GM12878 (cell line): ENCODE measurements around the gene SOX10. TPM values are rescaled to one million over a fixed set of nuclear protein-coding genes. Genes with fewer than 3 reads are reported as not detected.

Source experiments
- ATAC-seq: fragments of 200-7000 bp; cut with Tn5 transposase; 3 replicates; pipeline ENCODE4 v1.9.1; 2020; ENCODE audit warnings: mild to moderate bottlenecking, moderate library complexity
- BruUV-seq: library from RNA; stranded (reverse); fragments of 400-500 nt; replicated peaks from 2 replicates; lab custom pipeline; 2021; lab: Mats Ljungman, UMichigan
- CTCF ChIA-PET: fragments of 300-600 bp; sonication (Branson Sonifier 250); formaldehyde crosslinking; extraction: SDS; loops from one replicate; lab custom pipeline; 2021; ENCODE audit warnings: inconsistent platforms; lab: Yijun Ruan, JAX
- POLR2A ChIA-PET: fragments of 350-600 bp; formaldehyde crosslinking; extraction: SDS; loops from one replicate; lab custom pipeline; 2021; ENCODE audit warnings: inconsistent platforms; lab: Charles Lee
- RAD21 ChIA-PET: fragments of 300-600 bp; sonication (Branson Sonifier 250); formaldehyde crosslinking; loops from one replicate; lab custom pipeline; 2023; ENCODE audit warnings: antibody characterized with exemption; ENCODE audit not compliant: unreplicated experiment; lab: Charles Lee
- SMC1A ChIA-PET: fragments of 300-600 bp; sonication (Branson Sonifier 250); formaldehyde crosslinking; loops from one replicate; lab custom pipeline; 2023; ENCODE audit not compliant: unreplicated experiment, uncharacterized antibody; lab: Charles Lee
- DNase-seq: peaks from one replicate; pipeline ENCODE4 v3.0.0-alpha.2; 2011; ENCODE audit warnings: low read depth, low spot score
- FAIRE-seq: peaks from 3 replicates; lab custom pipeline; 2011; peaks lifted over from hg19 to GRCh38; lab: Jason Lieb, UNC
- H2AFZ ChIP-seq: 2 replicates; pipeline ENCODE4 v1.6.0; 2011; ENCODE audit warnings: low read depth, low read length, control low read depth; ENCODE audit not compliant: control insufficient read depth
- H3K27ac ChIP-seq: 2 replicates; pipeline ENCODE4 v1.5.1; 2011; ENCODE audit warnings: control low read depth; ENCODE audit not compliant: control insufficient read depth, insufficient read depth
- H3K27me3 ChIP-seq, 2 experiments: replicated peaks in 1 of 2; 2 replicates each; pipeline versions ENCODE4 v1.6.0 to v1.6.1; 2011; ENCODE audit warnings: low read length in 1 of 2; ENCODE audit not compliant: control insufficient read depth in 2 of 2, insufficient read depth in 2 of 2
- H3K36me3 ChIP-seq, 2 experiments: 2 replicates each; pipeline ENCODE4 v1.5.1; 2011; ENCODE audit warnings: low read length in 1 of 2; ENCODE audit not compliant: control insufficient read depth in 2 of 2, insufficient read depth in 2 of 2
- H3K4me1 ChIP-seq: 2 replicates; pipeline ENCODE4 v1.6.1; 2011; ENCODE audit warnings: mild to moderate bottlenecking, low read length, moderate library complexity, mixed read lengths; ENCODE audit not compliant: control insufficient read depth, insufficient read depth
- H3K4me2 ChIP-seq: 2 replicates; pipeline ENCODE4 v1.6.0; 2011; ENCODE audit warnings: control low read depth; ENCODE audit not compliant: control insufficient read depth, insufficient read depth
- H3K4me3 ChIP-seq: fragments of 200-600 bp; sonication (generic); 2 replicates; pipeline ENCODE4 v1.5.1; 2016
- H3K79me2 ChIP-seq: 2 replicates; pipeline ENCODE4 v1.6.0; 2011; ENCODE audit warnings: low read length; ENCODE audit not compliant: control insufficient read depth, insufficient read depth
- H3K9ac ChIP-seq: 2 replicates; pipeline ENCODE4 v1.8.0; 2011; ENCODE audit warnings: low read length, control low read depth, mixed read lengths; ENCODE audit not compliant: control insufficient read depth, insufficient read depth
- H3K9me3 ChIP-seq: replicated peaks from 3 replicates; pipeline ENCODE4 v1.5.1; 2011; ENCODE audit warnings: mild to moderate bottlenecking, low read length; ENCODE audit not compliant: control insufficient read depth, insufficient read depth
- H4K20me1 ChIP-seq: 2 replicates; pipeline ENCODE4 v1.6.0; 2011; ENCODE audit not compliant: control insufficient read depth, insufficient read depth
- BCL11A ChIP-seq: IDR thresholded peaks from 2 replicates; pipeline ENCODE4 v1.6.1; 2011; ENCODE audit warnings: low read depth, low read length
- CBX5 ChIP-seq: sonication (generic); IDR thresholded peaks from 2 replicates; pipeline ENCODE4 v1.6.1; 2016; ENCODE audit warnings: low read depth, moderate library complexity, mild to moderate bottlenecking, inconsistent platforms
- EGR1 ChIP-seq, 2 experiments: IDR thresholded peaks; 1 replicate in 1 of 2; 2 replicates in 1 of 2; pipeline ENCODE4 v1.6.1; 2011 to 2012; ENCODE audit warnings: low read depth in 2 of 2, low read length in 2 of 2, borderline replicate concordance in 1 of 2, mild to moderate bottlenecking in 1 of 2, moderate library complexity in 1 of 2
- ESRRA ChIP-seq: IDR thresholded peaks from 2 replicates; pipeline ENCODE4 v1.6.1; 2012; ENCODE audit warnings: mild to moderate bottlenecking, low read length, improper control_type of control experiment
- HCFC1 ChIP-seq: fragments of 150-350 bp; IDR thresholded peaks from 2 replicates; pipeline ENCODE4 v1.6.1; 2014; ENCODE audit warnings: low read length
- IKZF1 ChIP-seq: fragments of 450-650 bp; conservative IDR thresholded peaks from 2 replicates; pipeline ENCODE4 v1.6.1; 2017; ENCODE audit warnings: antibody characterized with exemption, mild to moderate bottlenecking
- JUNB ChIP-seq: IDR thresholded peaks from 2 replicates; pipeline ENCODE4 v1.6.1; 2016; ENCODE audit warnings: antibody characterized with exemption, mild to moderate bottlenecking
- MLLT1 ChIP-seq: fragments of 450-650 bp; IDR thresholded peaks from 2 replicates; pipeline ENCODE4 v1.6.1; 2016; ENCODE audit warnings: mild to moderate bottlenecking
- NR2C2 ChIP-seq: IDR thresholded peaks from 2 replicates; pipeline ENCODE4 v1.6.1; 2011; ENCODE audit warnings: borderline replicate concordance, low read depth; ENCODE audit not compliant: control insufficient read depth, insufficient read length
- POLR2AphosphoS2 ChIP-seq: IDR thresholded peaks from 2 replicates; pipeline ENCODE4 v1.6.1; 2011; ENCODE audit warnings: low read depth, mild to moderate bottlenecking, low read length, improper control_type of control experiment, moderate library complexity
- RAD51 ChIP-seq: fragments of 450-650 bp; IDR thresholded peaks from 2 replicates; pipeline ENCODE4 v1.6.1; 2016; ENCODE audit warnings: moderate library complexity, mild to moderate bottlenecking, inconsistent platforms
- RBBP5 ChIP-seq: fragments of 200-600 bp; sonication (generic); conservative IDR thresholded peaks from 2 replicates; pipeline ENCODE4 v1.6.1; 2016
- SMC3 ChIP-seq: IDR thresholded peaks from 2 replicates; pipeline ENCODE4 v1.6.1; 2011; ENCODE audit warnings: low read length, improper control_type of control experiment, borderline replicate concordance
- SUPT20H ChIP-seq: IDR thresholded peaks from 2 replicates; pipeline ENCODE4 v1.6.1; 2011; ENCODE audit warnings: low read depth, mild to moderate bottlenecking, low read length, moderate library complexity, borderline replicate concordance; ENCODE audit not compliant: control insufficient read depth
- YBX1 ChIP-seq: fragments of 450-650 bp; IDR thresholded peaks from 2 replicates; pipeline ENCODE4 v1.6.1; 2016; ENCODE audit warnings: antibody characterized with exemption
- ZBTB11 ChIP-seq: fragments of 450-650 bp; formaldehyde crosslinking; IDR thresholded peaks from 2 replicates; pipeline ENCODE4 v1.5.0; 2022; ENCODE audit warnings: mild to moderate bottlenecking, missing genetic modification characterization
- ZNF592 ChIP-seq: fragments of 450-650 bp; IDR thresholded peaks from 2 replicates; pipeline ENCODE4 v1.6.1; 2017; ENCODE audit warnings: mild to moderate bottlenecking, moderate library complexity
- WGBS: methylation state at CpG from one replicate; pipeline ENCODE4 v1.1.6; 2016; ENCODE audit warnings: low lambda C conversion rate; ENCODE audit not compliant: insufficient replicate concordance, insufficient coverage; ENCODE audit errors: missing lambda C conversion rate; 5-methylcytosine and 5-hydroxymethylcytosine counted together
- in situ Hi-C: fragments of 300-500 bp; cut with MboI; formaldehyde crosslinking; loops from 9 replicates; pipeline ENCODE4 v1.14.3; 2018; ENCODE audit warnings: mixed read lengths
- intact Hi-C: fragments of 100-400 bp; cut with micrococcal nuclease; formaldehyde crosslinking; loops from one replicate; pipeline ENCODE4 v1.14.2; 2022; ENCODE audit not compliant: unreplicated experiment
- polyA plus RNA-seq, 11 experiments: library from polyadenylated mRNA; depleted of rRNA in 4 of 11; unstranded in 6 of 11; stranded (reverse) in 5 of 11; fragments of >200 nt; fragmentation: Nextera tagmentation in 4 of 11; fragmentation: Illumina TruSeq in 1 of 11; extraction: Ambion mirVana in 4 of 11; extraction: Trizol in 1 of 11; gene quantifications; 1 replicate in 1 of 11; 2 replicates in 10 of 11; pipeline versions ENCODE4 v1.2.1 to v1.2.3, GENCODE V29; 2011 to 2016; ENCODE audit warnings: inconsistent platforms in 2 of 11, missing spikeins in 2 of 11, low read depth in 1 of 11
- total RNA-seq, 4 experiments: library from RNA; depleted of rRNA in 3 of 4; stranded (reverse); fragments of >200 nt in 3 of 4; fragmentation: Illumina TruSeq in 1 of 4; extraction: Trizol in 1 of 4; gene quantifications; 2 replicates each; pipeline versions ENCODE4 v1.2.1 to v1.2.3, GENCODE V29; 2013 to 2021

Gene SOX10
- total and polyA plus RNA-seq, 10 of the 15 experiments (the other 5 are each of a cell fraction or from before 2014, with no cell fraction given): 0.05 TPM; not detected in 9

GRCh38 chr22:37996079-37996478 lies 11.7 kb upstream of the SOX10 start:
- H3K27ac ChIP-seq: no peak overlapping the region
- TF ChIP-seq JUNB (no peak), SMC3 (no peak), CBX5 (no peak), RAD51 (no peak), YBX1 (no peak), BCL11A (no peak), SUPT20H (no peak), ZNF592 (no peak), IKZF1 (peak; percentile 53), RBBP5 (no peak), MLLT1 (no peak), POLR2AphosphoS2 (no peak), HCFC1 (no peak), ESRRA (no peak), EGR1 (IDR thresholded peaks at IDR 0.05; ENCODE audit: borderline replicate concordance in 1 of 2, low read depth in 2 of 2, low read length in 2 of 2) (no peak), NR2C2 (no peak), ZBTB11 (no peak)

More at GRCh38 chr22:37996079-37996478, 11.7 kb upstream of the SOX10 start:
- Histone ChIP-seq H3K9me3 (no peaks in the 10 kb centered on the region), H3K4me1 (no peaks in the 10 kb centered on the region), H3K9ac (no peak overlapping the region), H3K27me3 (no peaks in the 10 kb centered on the region; a peak in 1 of 4 replicates), H3K79me2 (no peaks in the 10 kb centered on the region), H2AFZ (no peak overlapping the region; the same call in 1 of the 2 replicates), H3K4me2 (no peak overlapping the region), H4K20me1 (no peaks in the 10 kb centered on the region), H3K4me3 (no peak overlapping the region), H3K36me3 (no peaks in the 10 kb centered on the region)
- ChIA-PET RAD21 (interaction anchor here (0.6 to 0.9 kb wide), 2 partner anchors 43 to 56 kb away, joined by 3 to 4 read pairs; partner anchors contain the start of genes C22orf23 and POLR2F), CTCF (interaction anchor here (0.9 to 1.0 kb wide), 2 partner anchors 38 to 56 kb away, joined by 4 read pairs; no protein-coding TSS in a partner anchor), POLR2A (no interaction called here), SMC1A (interaction anchor here (0.6 to 2.2 kb wide), 3 partner anchors 39 to 593 kb away, joined by 3 to 7 read pairs (median 3); no protein-coding TSS in a partner anchor)
- WGBS: 10% methylated on average over 2 of the region's 4 CpGs
- no TSS peak for BruUV-seq
- peak; percentile 69 for ATAC-seq
- intact Hi-C loops (no loop called here), in situ Hi-C loops (no loop called here)
- no peak for FAIRE-seq
- DNase-seq: no peak
